HG03521 (cell line): ENCODE measurements around the gene NBEAL1.
A peak's percentile ranks its signal among the peaks of the same experiment; 100 is the strongest.
"Not testable (repeated sequence)": the region's sequence is repeated elsewhere in the genome, so short reads cannot be mapped to it uniquely, and the experiment has no call there.

Experiments
- ATAC-seq: cut with Tn5 transposase; IDR thresholded peaks from one replicate; pipeline ENCODE4 v1.9.1; 2021; ENCODE audit warnings: mild to moderate bottlenecking, moderate library complexity; ENCODE audit not compliant: unreplicated experiment

The NBEAL1 gene

GRCh38 chr2:203014456-203015199, at the start of gene NBEAL1:
NBEAL1 (plus strand) TSS chr2:203014875; CDS start chr2:203016385, 1,510 bp downstream.
- ATAC-seq: peak; percentile 96

- ATAC-seq: no peak
These were observed 48.7 kb upstream of the NBEAL1 start for GRCh38 chr2:202965810-202966460.

GRCh38 chr2:202969404-202969803, 45.3 kb upstream of the NBEAL1 start:
- ATAC-seq: not testable (repeated sequence)

- ATAC-seq: no peak
These were observed 37.9 kb upstream of the NBEAL1 start for GRCh38 chr2:202976809-202977208.

GRCh38 chr2:202982779-202983491, 31.7 kb upstream of the NBEAL1 start:
- ATAC-seq: no peak

GRCh38 chr2:202989749-202990148, 24.9 kb upstream of the NBEAL1 start:
- ATAC-seq: no peak

- ATAC-seq: no peak
These were observed 24.2 kb upstream of the NBEAL1 start for GRCh38 chr2:202990501-202990900.

GRCh38 chr2:202997113-202997512, 17.6 kb upstream of the NBEAL1 start:
- not testable (repeated sequence) for ATAC-seq

GRCh38 chr2:203002054-203002821, 12.4 kb upstream of the NBEAL1 start:
- ATAC-seq: no peak

- no peak for ATAC-seq
These were observed 11.0 kb upstream of the NBEAL1 start for GRCh38 chr2:203003716-203004115.

GRCh38 chr2:203016716-203017115, 2.0 kb downstream of the NBEAL1 start:
- no peak for ATAC-seq

GRCh38 chr2:203018181-203018580, 3.5 kb downstream of the NBEAL1 start:
- ATAC-seq: no peak

- no peak for ATAC-seq
These were observed 4.5 kb downstream of the NBEAL1 start for GRCh38 chr2:203019142-203019541.

GRCh38 chr2:203021991-203022390, 7.3 kb downstream of the NBEAL1 start:
- no peak for ATAC-seq

GRCh38 chr2:203022751-203023150, 8.1 kb downstream of the NBEAL1 start:
- ATAC-seq: no peak

GRCh38 chr2:203025592-203025991, 10.9 kb downstream of the NBEAL1 start:
- ATAC-seq: no peak

- no peak for ATAC-seq
These were observed 15.9 kb downstream of the NBEAL1 start for GRCh38 chr2:203030545-203030944.

GRCh38 chr2:203030991-203031390, 16.3 kb downstream of the NBEAL1 start:
- no peak for ATAC-seq

- no peak for ATAC-seq
These were observed 18.7 kb downstream of the NBEAL1 start for GRCh38 chr2:203033395-203033794.

GRCh38 chr2:203035879-203036470, 21.3 kb downstream of the NBEAL1 start:
- no peak for ATAC-seq

- ATAC-seq: no peak
These were observed 22.4 kb downstream of the NBEAL1 start for GRCh38 chr2:203037026-203037425.
